Stimulated activated memory B cell treated with anti-CD40 and anti-IgM and Interleukin-4, amounts not matched to agents 10 μg/mL and 1 μg/mL and 100 μg/mL, for 72 hours (primary cell): Measurements from ENCODE around the gene TMEFF1.

Source experiments
- ATAC-seq: fragments of 150-1000 bp; cut with Tn5 transposase; 2 replicates; pipeline ENCODE4 v1.10.0; 2021
- H3K27ac Mint-ChIP-seq: one replicate; pipeline ENCODE4 v1.8.0; 2022; ENCODE audit warnings: mild to moderate bottlenecking, mixed read lengths
- H3K27me3 Mint-ChIP-seq: one replicate; pipeline ENCODE4 v1.8.0; 2022; ENCODE audit warnings: mixed read lengths
- H3K36me3 Mint-ChIP-seq: one replicate; pipeline ENCODE4 v1.8.0; 2022; ENCODE audit warnings: mixed read lengths
- H3K4me1 Mint-ChIP-seq: one replicate; pipeline ENCODE4 v1.8.0; 2022; ENCODE audit warnings: mixed read lengths
- H3K4me3 Mint-ChIP-seq: one replicate; pipeline ENCODE4 v1.8.0; 2022; ENCODE audit warnings: mild to moderate bottlenecking, moderate library complexity, mixed read lengths
- H3K9me3 Mint-ChIP-seq: one replicate; pipeline ENCODE4 v1.8.0; 2022; ENCODE audit warnings: mixed read lengths

TMEFF1 gene

GRCh38 chr9:100468041-100468440, 4.9 kb upstream of the TMEFF1 start:
- no peaks in the 10 kb centered on the region for H3K9me3 Mint-ChIP-seq
- no peaks in the 10 kb centered on the region for H3K4me1 Mint-ChIP-seq
- H3K27me3 Mint-ChIP-seq = peaks cover 15% of the 10 kb centered on the region
- ATAC-seq = no peak
- H3K4me3 Mint-ChIP-seq = no peak overlapping the region
- no peaks in the 10 kb centered on the region for H3K36me3 Mint-ChIP-seq
- no peak overlapping the region for H3K27ac Mint-ChIP-seq

DNA sequence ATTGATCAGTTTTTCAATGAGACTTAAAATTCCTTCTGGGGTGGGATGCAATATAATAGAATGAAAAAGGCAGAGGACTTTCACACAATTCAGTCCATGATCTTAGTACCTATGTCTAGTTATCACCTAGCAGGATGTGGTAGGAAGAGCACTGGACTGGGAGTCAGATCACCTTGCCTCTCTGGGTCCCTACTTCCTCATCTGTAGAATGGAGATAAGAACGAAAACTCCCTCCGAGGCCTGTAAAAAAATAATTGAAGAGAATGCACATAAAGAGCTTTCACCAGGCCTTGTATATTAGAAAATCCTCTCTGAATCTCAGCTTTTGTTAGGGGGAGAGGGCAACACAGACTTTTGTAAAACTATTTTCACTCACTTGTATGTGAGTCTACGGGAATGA, 681 bp upstream of the TMEFF1 start:
- Mint-ChIP-seq H3K9me3 (no peaks in the 10 kb centered on the region), H3K4me3 (peak overlapping the region; percentile 38), H3K27me3 (peaks cover 42% of the 10 kb centered on the region), H3K36me3 (no peaks in the 10 kb centered on the region), H3K4me1 (peaks cover 8% of the 10 kb centered on the region), H3K27ac (no peak overlapping the region)
- no peak for ATAC-seq

GRCh38 chr9:100473276-100474081, 530 bp downstream of the TMEFF1 start:
- ATAC-seq = peak; percentile 78
- Mint-ChIP-seq H3K27me3 (peaks cover 42% of the 10 kb centered on the region), H3K27ac (no peak overlapping the region), H3K36me3 (no peaks in the 10 kb centered on the region), H3K4me3 (peak overlapping the region; percentile 79), H3K9me3 (no peaks in the 10 kb centered on the region), H3K4me1 (peaks cover 8% of the 10 kb centered on the region)

GRCh38 chr9:100474082-100474923, 1.4 kb downstream of the TMEFF1 start:
- ATAC-seq = no peak
- Mint-ChIP-seq H3K27ac (no peak overlapping the region), H3K27me3 (peaks cover 42% of the 10 kb centered on the region), H3K9me3 (peaks cover under 1% of the 10 kb centered on the region), H3K36me3 (no peaks in the 10 kb centered on the region), H3K4me1 (peaks cover 8% of the 10 kb centered on the region), H3K4me3 (peak overlapping the region; percentile 79)

DNA sequence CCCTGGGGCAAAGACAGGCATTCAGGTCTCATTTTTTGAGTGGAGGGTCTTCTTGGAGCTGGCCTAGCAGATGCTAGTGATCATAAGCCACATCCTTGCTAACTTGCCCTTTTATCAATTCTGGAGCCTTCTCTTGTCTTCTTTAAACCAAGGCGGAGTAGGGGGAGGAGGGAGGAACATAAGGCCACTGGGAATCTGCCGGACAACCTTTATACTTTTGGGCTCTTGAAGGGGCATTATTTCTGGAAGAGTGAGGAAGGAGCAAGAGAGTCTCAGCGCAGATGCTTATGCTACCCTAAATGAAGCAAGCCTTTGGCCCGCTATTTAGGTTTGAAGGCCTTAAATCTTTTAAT, 2.0 kb downstream of the TMEFF1 start:
- Mint-ChIP-seq H3K9me3 (peaks cover 3% of the 10 kb centered on the region), H3K4me1 (peaks cover 8% of the 10 kb centered on the region), H3K4me3 (no peak overlapping the region), H3K27ac (no peak overlapping the region), H3K36me3 (no peaks in the 10 kb centered on the region), H3K27me3 (peaks cover 42% of the 10 kb centered on the region)
- no peak for ATAC-seq

DNA sequence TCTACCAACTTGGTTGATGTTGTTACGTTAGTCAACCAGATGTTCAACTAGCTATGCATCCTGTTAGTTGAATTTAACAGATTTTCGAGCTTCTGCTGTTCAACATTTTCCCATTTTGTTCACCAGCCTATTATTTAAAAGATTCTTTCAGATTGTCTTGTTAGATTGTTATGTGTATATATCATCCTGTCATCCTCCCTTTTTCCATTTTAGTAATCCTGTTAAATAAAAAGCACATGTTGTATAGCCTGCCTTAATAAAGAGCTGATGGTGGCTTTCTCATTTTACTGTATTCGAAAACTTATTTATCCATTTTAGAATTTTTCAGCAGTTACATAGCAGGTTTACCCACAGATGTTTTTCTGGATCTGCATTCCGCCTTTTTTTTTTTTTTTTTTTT, 4.3 kb downstream of the TMEFF1 start:
- peaks cover 8% of the 10 kb centered on the region for H3K4me1 Mint-ChIP-seq
- no peak for ATAC-seq

DNA sequence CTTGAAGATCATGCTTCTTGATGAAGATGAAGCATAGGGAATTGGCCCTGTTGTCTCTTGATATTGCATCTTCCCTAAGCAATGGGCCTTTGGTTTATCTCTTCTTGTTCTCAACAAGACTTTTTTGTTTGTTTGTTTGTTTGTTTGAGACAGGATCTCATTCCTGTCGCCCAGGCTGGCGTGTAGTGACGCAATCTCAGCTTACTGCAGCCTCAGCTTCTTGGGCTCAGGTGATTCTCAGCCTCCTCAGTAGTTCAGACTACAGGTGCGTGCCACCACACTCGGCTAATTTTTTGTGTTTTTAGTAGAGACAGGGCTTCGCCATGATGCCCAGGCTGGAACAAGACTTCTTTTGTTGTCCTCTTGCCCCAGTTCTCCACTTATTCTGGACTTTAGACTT, 5.2 kb downstream of the TMEFF1 start:
- Mint-ChIP-seq H3K27me3 (peaks cover 40% of the 10 kb centered on the region), H3K4me3 (no peak overlapping the region)
- ATAC-seq = no peak

More for the DNA sequence above, 4.3 kb downstream of the TMEFF1 start:
- Mint-ChIP-seq H3K9me3 (peaks cover 7% of the 10 kb centered on the region), H3K27me3 (peaks cover 46% of the 10 kb centered on the region), H3K4me3 (no peak overlapping the region), H3K27ac (no peak overlapping the region), H3K36me3 (no peaks in the 10 kb centered on the region)

DNA sequence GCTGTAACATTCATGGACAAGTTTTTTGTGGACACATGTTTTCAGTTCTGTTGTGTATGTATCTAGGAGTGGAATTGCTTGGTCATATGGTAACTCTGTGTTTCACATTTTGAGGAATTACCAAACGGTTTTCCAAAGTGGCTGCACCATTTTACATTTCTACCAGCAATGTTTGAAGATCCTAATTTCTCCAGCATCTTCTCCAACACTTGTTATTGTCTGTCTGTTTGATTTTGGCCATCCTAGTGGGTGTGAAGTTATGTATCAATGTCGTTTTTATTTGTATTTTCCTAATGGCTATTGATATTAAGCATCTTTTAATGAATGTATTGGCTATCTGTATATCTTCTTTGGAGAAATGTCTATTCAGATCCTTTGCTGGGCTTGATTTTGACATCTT, 6.9 kb downstream of the TMEFF1 start:
- Mint-ChIP-seq H3K9me3 (peaks cover 7% of the 10 kb centered on the region), H3K36me3 (no peaks in the 10 kb centered on the region), H3K27ac (no peak overlapping the region), H3K27me3 (peaks cover 25% of the 10 kb centered on the region), H3K4me3 (no peak overlapping the region), H3K4me1 (no peaks in the 10 kb centered on the region)
- ATAC-seq = no peak

More for the DNA sequence above, 5.2 kb downstream of the TMEFF1 start:
- H3K27ac Mint-ChIP-seq = no peak overlapping the region
- H3K4me1 Mint-ChIP-seq = peaks cover 8% of the 10 kb centered on the region
- H3K36me3 Mint-ChIP-seq = no peaks in the 10 kb centered on the region
- H3K9me3 Mint-ChIP-seq = peaks cover 7% of the 10 kb centered on the region

DNA sequence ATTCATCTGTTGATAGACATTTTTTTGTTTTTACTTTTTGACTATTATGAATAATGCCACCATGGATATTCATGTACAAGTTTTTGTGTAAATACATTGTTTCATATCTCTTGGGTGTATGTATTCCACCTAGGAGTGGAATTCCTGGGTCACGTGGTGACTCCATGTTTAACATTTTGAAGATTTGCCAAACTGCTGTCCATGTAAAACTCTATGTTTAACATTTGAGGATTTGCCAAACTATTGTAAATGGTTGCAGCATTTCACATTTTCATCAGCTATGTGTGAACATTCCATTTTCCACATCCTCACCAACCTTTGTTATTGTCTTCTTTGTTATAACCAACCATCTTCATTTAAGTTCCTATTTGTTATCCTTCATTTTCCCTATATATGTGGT, 12.2 kb downstream of the TMEFF1 start:
- H3K27ac Mint-ChIP-seq = no peak overlapping the region
- peaks cover 4% of the 10 kb centered on the region for H3K9me3 Mint-ChIP-seq
- H3K4me1 Mint-ChIP-seq = no peaks in the 10 kb centered on the region
- no peak for ATAC-seq
- peaks cover 13% of the 10 kb centered on the region for H3K27me3 Mint-ChIP-seq
- H3K36me3 Mint-ChIP-seq = no peaks in the 10 kb centered on the region
- no peak overlapping the region for H3K4me3 Mint-ChIP-seq

DNA sequence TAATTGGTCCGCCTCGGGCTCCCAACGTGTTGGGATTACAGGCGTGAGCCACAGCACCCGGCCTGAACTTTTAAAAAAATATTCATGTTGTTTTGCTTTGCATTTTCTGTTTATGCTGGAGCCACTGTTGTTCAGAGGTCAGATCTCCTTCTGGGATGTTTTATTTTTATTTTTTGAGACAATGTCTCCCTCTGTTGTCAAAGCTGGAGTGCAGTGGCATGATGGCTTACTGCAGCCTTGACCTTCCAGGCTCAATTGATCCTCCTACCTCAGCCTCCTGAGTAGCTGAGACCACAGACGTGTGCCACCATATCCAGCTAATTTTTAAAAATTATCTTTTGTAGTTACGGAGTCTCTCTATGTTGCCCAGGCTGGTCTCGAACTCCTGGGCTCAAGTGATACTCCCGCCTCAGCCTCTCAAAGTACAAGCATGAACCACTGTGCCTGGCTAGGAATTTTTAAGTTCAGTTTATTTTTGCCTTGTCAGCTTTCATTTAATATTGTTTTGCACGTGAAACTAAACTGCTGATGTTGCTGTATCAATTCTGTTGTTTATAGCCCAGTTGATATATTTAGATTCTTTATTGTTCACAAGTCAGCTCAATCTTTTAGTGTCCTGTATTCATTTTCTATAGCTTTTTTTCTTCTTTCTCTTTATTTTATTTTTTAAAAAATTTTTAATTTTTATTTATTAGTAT, 13.7 kb downstream of the TMEFF1 start:
- no peak for ATAC-seq
- Mint-ChIP-seq H3K36me3 (no peaks in the 10 kb centered on the region), H3K9me3 (no peaks in the 10 kb centered on the region), H3K27ac (no peak overlapping the region), H3K27me3 (peaks cover 3% of the 10 kb centered on the region), H3K4me1 (no peaks in the 10 kb centered on the region), H3K4me3 (no peak overlapping the region)

- H3K4me3 Mint-ChIP-seq = no peak overlapping the region
- no peaks in the 10 kb centered on the region for H3K27me3 Mint-ChIP-seq
- H3K4me1 Mint-ChIP-seq = no peaks in the 10 kb centered on the region
Observed at GRCh38 chr9:100488177-100488576, 15.2 kb downstream of the TMEFF1 start.

DNA sequence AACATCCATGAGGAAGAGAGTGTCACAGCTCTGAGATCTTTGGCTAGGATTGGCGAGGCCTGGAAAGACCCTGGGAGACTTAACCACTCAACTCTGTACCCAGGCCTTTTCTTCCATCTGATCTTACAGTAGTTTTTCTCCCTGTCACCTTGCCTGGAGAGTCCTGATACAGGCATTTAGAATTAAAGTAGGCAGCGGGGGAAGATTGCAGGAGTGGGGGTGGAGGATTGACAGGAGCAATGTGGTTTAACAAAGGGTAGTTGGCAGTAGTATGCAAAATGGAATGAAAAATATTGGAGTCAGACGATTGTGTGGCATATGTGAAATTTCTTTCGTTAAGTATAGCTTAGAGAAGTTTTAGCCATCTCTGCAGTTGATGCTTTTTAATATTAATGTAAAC, 16.9 kb downstream of the TMEFF1 start:
- Mint-ChIP-seq H3K4me3 (no peak overlapping the region), H3K36me3 (no peaks in the 10 kb centered on the region), H3K4me1 (no peaks in the 10 kb centered on the region), H3K27ac (no peak overlapping the region), H3K9me3 (no peaks in the 10 kb centered on the region), H3K27me3 (no peaks in the 10 kb centered on the region)
- no peak for ATAC-seq

More at GRCh38 chr9:100488177-100488576, 15.2 kb downstream of the TMEFF1 start:
- no peaks in the 10 kb centered on the region for H3K9me3 Mint-ChIP-seq
- no peak overlapping the region for H3K27ac Mint-ChIP-seq
- no peaks in the 10 kb centered on the region for H3K36me3 Mint-ChIP-seq
- no peak for ATAC-seq

GRCh38 chr9:100492952-100493351, 20.0 kb downstream of the TMEFF1 start:
- Mint-ChIP-seq H3K9me3 (no peaks in the 10 kb centered on the region), H3K27me3 (no peaks in the 10 kb centered on the region), H3K27ac (no peak overlapping the region), H3K4me1 (no peaks in the 10 kb centered on the region), H3K36me3 (no peaks in the 10 kb centered on the region), H3K4me3 (no peak overlapping the region)
- no peak for ATAC-seq

GRCh38 chr9:100498592-100498991, 25.6 kb downstream of the TMEFF1 start:
- Mint-ChIP-seq H3K27me3 (no peaks in the 10 kb centered on the region), H3K4me3 (no peak overlapping the region), H3K27ac (no peak overlapping the region), H3K36me3 (no peaks in the 10 kb centered on the region), H3K4me1 (peaks cover 8% of the 10 kb centered on the region), H3K9me3 (no peaks in the 10 kb centered on the region)
- no peak for ATAC-seq

- Mint-ChIP-seq H3K36me3 (no peaks in the 10 kb centered on the region), H3K4me3 (no peak overlapping the region), H3K9me3 (no peaks in the 10 kb centered on the region), H3K27me3 (no peaks in the 10 kb centered on the region), H3K27ac (no peak overlapping the region), H3K4me1 (peaks cover 8% of the 10 kb centered on the region)
- ATAC-seq = no peak
Observed at GRCh38 chr9:100499460-100499859, 26.5 kb downstream of the TMEFF1 start.
